ENCODE measurements around the gene HARBI1. TPM values are rescaled to one million over a fixed set of nuclear protein-coding genes. Genes with fewer than 3 reads are reported as not detected.

The HARBI1 gene
- total RNA-seq, 1 experiment from 2014 or later: 6.3 TPM

DNA sequence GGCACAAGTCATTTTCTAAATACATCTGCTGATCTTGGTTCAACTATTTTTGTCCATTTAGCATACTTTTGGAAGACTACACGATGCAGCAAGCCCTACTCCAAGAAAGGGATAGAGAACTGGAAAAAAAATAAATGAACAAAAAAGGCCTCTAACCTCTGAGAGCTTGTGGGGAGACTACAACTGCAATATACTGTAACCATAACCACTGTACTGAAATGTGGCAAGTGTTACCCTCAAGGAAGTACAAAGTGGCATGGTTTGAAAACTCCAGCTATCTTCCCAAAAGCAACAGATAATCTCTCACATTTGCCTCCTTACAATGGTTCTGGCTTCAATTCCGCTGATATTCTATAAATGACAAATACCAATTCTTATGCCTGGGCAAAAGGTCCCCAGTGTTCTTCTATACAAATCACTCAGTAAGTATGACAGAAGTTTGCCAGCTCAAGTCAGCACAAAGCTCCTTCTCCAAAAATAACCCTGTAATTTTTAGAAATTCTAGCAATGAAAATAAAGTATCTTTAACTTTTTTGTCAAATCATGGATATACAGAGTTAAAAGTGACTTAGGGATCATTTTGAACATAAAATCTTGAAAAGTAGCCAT, 46.1 kb downstream of the HARBI1 start:
- no peak overlapping the region for H2BK120ac ChIP-seq (ENCODE audit: low read depth, low read length, poor library complexity, severe bottlenecking)
- no peak overlapping the region for H2BK15ac ChIP-seq (ENCODE audit: low read depth, low read length)
- no peak overlapping the region for H3K18ac ChIP-seq (ENCODE audit: insufficient read length, low read depth, low read length)
- H3K14ac ChIP-seq (ENCODE audit: insufficient read depth, low read length): no peak overlapping the region
- H2AK5ac ChIP-seq (ENCODE audit: insufficient read length, low read length): no peak overlapping the region
- no peak overlapping the region for H3K27ac Mint-ChIP-seq
- H4K91ac ChIP-seq (ENCODE audit: insufficient read length, low read depth, low read length): no peak overlapping the region
- no peak overlapping the region for H2BK12ac ChIP-seq (ENCODE audit: insufficient read length, low read depth, low read length)
- H3K9ac ChIP-seq (ENCODE audit: extremely low read depth, insufficient read length, low read length): no peak overlapping the region
- H3K56ac ChIP-seq (ENCODE audit: insufficient read length, low read depth, low read length): no peak overlapping the region
- no peak overlapping the region for H2BK5ac ChIP-seq (ENCODE audit: insufficient read length, low read length)
- H3K4me1 ChIP-seq (ENCODE audit: insufficient read depth, low read length): no peaks in the 10 kb centered on the region
- no peaks in the 10 kb centered on the region for H3K27me3 Mint-ChIP-seq (ENCODE audit: low read depth)
- peaks cover 6% of the 10 kb centered on the region; the same call in 1 of the 2 replicates for H3K79me2 ChIP-seq (ENCODE audit: insufficient read depth, low read length)
- H3K9me3 Mint-ChIP-seq: peaks cover 4 to 6% of the 10 kb centered on the region in 2 experiments; a peak in 2 of 5 replicates
- no peaks in the 10 kb centered on the region for H3K27me3 ChIP-seq (ENCODE audit: insufficient read depth, low read length)
- no peaks in the 10 kb centered on the region for H3K9me3 ChIP-seq (ENCODE audit: control insufficient read depth, low read depth, low read length)
- H4K8ac ChIP-seq (replicated peaks; ENCODE audit: insufficient read length, low read depth, low read length): no peak overlapping the region
- H3K4me3 Mint-ChIP-seq: no peak overlapping the region
- peaks cover 7 to 11% (median 8%) of the 10 kb centered on the region in 3 experiments; a peak in 6 of 7 replicates for H3K36me3 Mint-ChIP-seq (ENCODE audit: insufficient read depth in 1 of 3, low read depth in 3 of 3)
- no peak overlapping the region for H3T11ph ChIP-seq (ENCODE audit: low read length)
- no CpG with 5 or more reads among the region's 2 CpGs for WGBS (ENCODE audit: extremely low coverage, insufficient read length, low lambda C conversion rate)
- no peaks in the 10 kb centered on the region for H3K23me2 ChIP-seq (ENCODE audit: insufficient read length, low read depth, low read length, poor library complexity, severe bottlenecking)
- H2AFZ ChIP-seq (ENCODE audit: low read length): no peak overlapping the region
- H3K4me2 ChIP-seq (ENCODE audit: insufficient read depth, insufficient read length, low read length): no peak overlapping the region
- TF ChIP-seq, protein P1, sequence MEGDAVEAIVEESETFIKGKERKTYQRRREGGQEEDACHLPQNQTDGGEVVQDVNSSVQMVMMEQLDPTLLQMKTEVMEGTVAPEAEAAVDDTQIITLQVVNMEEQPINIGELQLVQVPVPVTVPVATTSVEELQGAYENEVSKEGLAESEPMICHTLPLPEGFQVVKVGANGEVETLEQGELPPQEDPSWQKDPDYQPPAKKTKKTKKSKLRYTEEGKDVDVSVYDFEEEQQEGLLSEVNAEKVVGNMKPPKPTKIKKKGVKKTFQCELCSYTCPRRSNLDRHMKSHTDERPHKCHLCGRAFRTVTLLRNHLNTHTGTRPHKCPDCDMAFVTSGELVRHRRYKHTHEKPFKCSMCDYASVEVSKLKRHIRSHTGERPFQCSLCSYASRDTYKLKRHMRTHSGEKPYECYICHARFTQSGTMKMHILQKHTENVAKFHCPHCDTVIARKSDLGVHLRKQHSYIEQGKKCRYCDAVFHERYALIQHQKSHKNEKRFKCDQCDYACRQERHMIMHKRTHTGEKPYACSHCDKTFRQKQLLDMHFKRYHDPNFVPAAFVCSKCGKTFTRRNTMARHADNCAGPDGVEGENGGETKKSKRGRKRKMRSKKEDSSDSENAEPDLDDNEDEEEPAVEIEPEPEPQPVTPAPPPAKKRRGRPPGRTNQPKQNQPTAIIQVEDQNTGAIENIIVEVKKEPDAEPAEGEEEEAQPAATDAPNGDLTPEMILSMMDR (conservative IDR thresholded peaks at IDR 0.05): no peak
- H2BK20ac ChIP-seq (ENCODE audit: low read depth, low read length, poor library complexity, severe bottlenecking): no peak overlapping the region
- H3K27ac ChIP-seq (ENCODE audit: insufficient read length, low read depth, low read length): no peak overlapping the region
- no peak overlapping the region for H4K5ac ChIP-seq (ENCODE audit: insufficient read length, low read depth, low read length)
- H3K79me1 ChIP-seq (ENCODE audit: insufficient read depth, low read depth, low read length, poor library complexity, severe bottlenecking): peaks cover 9% of the 10 kb centered on the region
- DNase-seq: no peak
- no peak overlapping the region for H3K4ac ChIP-seq (ENCODE audit: low read depth, low read length)
- no peak overlapping the region for H3K23ac ChIP-seq (ENCODE audit: insufficient read length, low read depth, low read length)
- H4K20me1 ChIP-seq (ENCODE audit: control insufficient read depth, insufficient read depth, insufficient read length): no peaks in the 10 kb centered on the region
- H3K4me1 Mint-ChIP-seq: peaks cover 0 to 4% of the 10 kb centered on the region in 2 experiments; a peak in 1 of 4 replicates
